ENCODE results near the gene WASHC4.
A peak's percentile ranks its signal among the peaks of the same experiment; 100 is the strongest.

The WASHC4 gene

GRCh38 chr12:105107494-105108371 lies at the start of gene WASHC4:
TSS of gene WASHC4 (plus strand) at chr12:105107731. CDS start at chr12:105107801, 70 bp downstream.
- DNase-seq: peak; percentile 93 to 94

GRCh38 chr12:105060715-105061378 lies 46.7 kb upstream of the WASHC4 start:
- no peak for DNase-seq

GRCh38 chr12:105064564-105065178 lies 42.9 kb upstream of the WASHC4 start:
- DNase-seq: no peak

- DNase-seq: no peak
These were observed 40.0 kb upstream of the WASHC4 start for GRCh38 chr12:105067511-105068031.

GRCh38 chr12:105069936-105070702 lies 37.4 kb upstream of the WASHC4 start:
- DNase-seq: no peak

GRCh38 chr12:105071981-105072380 lies 35.5 kb upstream of the WASHC4 start:
- no peak for DNase-seq

- no peak for DNase-seq
These were observed 34.5 kb upstream of the WASHC4 start for GRCh38 chr12:105072888-105073488.

- DNase-seq: no peak
These were observed 31.4 kb upstream of the WASHC4 start for GRCh38 chr12:105076098-105076497.

GRCh38 chr12:105076913-105077312 lies 30.6 kb upstream of the WASHC4 start:
- DNase-seq: no peak

GRCh38 chr12:105077435-105077834 lies 30.1 kb upstream of the WASHC4 start:
- DNase-seq: no peak

- no peak for DNase-seq
These were observed 28.6 kb upstream of the WASHC4 start for GRCh38 chr12:105078712-105079570.

- DNase-seq: no peak
These were observed 24.5 kb upstream of the WASHC4 start for GRCh38 chr12:105083031-105083430.

GRCh38 chr12:105083551-105084105 lies 23.9 kb upstream of the WASHC4 start:
- DNase-seq: peak in 1 of 2 experiments; percentile 10

- peak; percentile 70 for DNase-seq
These were observed 23.0 kb upstream of the WASHC4 start, which contains the start of gene ALDH1L2 for GRCh38 chr12:105084251-105085250. TSS of gene ALDH1L2 (minus strand) at chr12:105084458. CDS start at chr12:105084436, 22 bp downstream.

GRCh38 chr12:105085501-105085900 lies 22.0 kb upstream of the WASHC4 start:
- no peak for DNase-seq

GRCh38 chr12:105089817-105090216 lies 17.7 kb upstream of the WASHC4 start:
- no peak for DNase-seq

GRCh38 chr12:105090361-105090760 lies 17.2 kb upstream of the WASHC4 start:
- DNase-seq: no peak

GRCh38 chr12:105091476-105092206 lies 15.9 kb upstream of the WASHC4 start:
- DNase-seq: no peak

GRCh38 chr12:105092336-105092735 lies 15.2 kb upstream of the WASHC4 start:
- no peak for DNase-seq

Measured in activated CD4-positive, alpha-beta T cell treated with anti-CD3 and anti-CD28 coated beads, Interleukin-2, amount 50 U/mL, for 48 hours (primary cell).